Upper lobe of left lung (tissue), 6 donors: ENCODE measurements around the gene CDC42EP1. TPM values are rescaled to one million over a fixed set of nuclear protein-coding genes. Genes with fewer than 3 reads are reported as not detected.

Experiments used
- ATAC-seq, 2 donors: fragments of 200-7000 bp; cut with Tn5 transposase; one replicate each; pipeline ENCODE4 v1.9.1; 2022; ENCODE audit warnings: mild to moderate bottlenecking in 2 of 2, moderate library complexity in 2 of 2; ENCODE audit not compliant: low FRiP score in 2 of 2
- DNase-seq, 2 donors: peaks; one replicate each; pipeline ENCODE4 v3.0.0-alpha.2; 2019 to 2020
- H3K27ac ChIP-seq, 4 donors: fragments of 200-600 bp; sonication (generic); one replicate each; pipeline ENCODE4 v1.5.1; 2016 to 2019
- H3K27me3 ChIP-seq, 4 donors: fragments of 200-600 bp; sonication (generic); one replicate each; pipeline ENCODE4 v1.5.1; 2017 to 2019
- H3K36me3 ChIP-seq, 4 donors: fragments of 200-600 bp; sonication (generic); one replicate each; pipeline ENCODE4 v1.5.1; 2016 to 2019
- H3K4me1 ChIP-seq, 4 donors: fragments of 200-600 bp; sonication (generic); one replicate each; pipeline ENCODE4 v1.5.1; 2018 to 2019
- H3K4me3 ChIP-seq, 4 donors: fragments of 200-600 bp; sonication (generic); one replicate each; pipeline ENCODE4 v1.5.1; 2017 to 2019; ENCODE audit warnings: mild to moderate bottlenecking in 2 of 4, moderate library complexity in 1 of 4
- H3K9me3 ChIP-seq, 4 donors: fragments of 200-600 bp; sonication (generic); one replicate each; pipeline ENCODE4 v1.5.1; 2018 to 2019
- EP300 ChIP-seq, 4 donors: sonication (generic); formaldehyde crosslinking; IDR thresholded peaks; one replicate each; pipeline ENCODE4 v1.5.1; 2017; ENCODE audit warnings: antibody characterized with exemption in 4 of 4, control low read depth in 2 of 4
- POLR2A ChIP-seq, 4 donors: fragments of 450-650 bp; IDR thresholded peaks; one replicate each; pipeline ENCODE4 v1.5.1; 2016 to 2017; ENCODE audit warnings: antibody characterized with exemption in 4 of 4, mild to moderate bottlenecking in 2 of 4
- POLR2AphosphoS5 ChIP-seq, 2 donors: sonication (generic); formaldehyde crosslinking; IDR thresholded peaks; one replicate each; pipeline ENCODE4 v1.5.1; 2017; ENCODE audit warnings: antibody characterized with exemption in 2 of 2
- WGBS, 2 donors: methylation state at CpG; one replicate each; pipeline ENCODE4 v1.1.5; 2017 to 2018; 5-methylcytosine and 5-hydroxymethylcytosine counted together
- total RNA-seq, 6 donors: library from RNA; depleted of rRNA in 4 of 6; stranded (reverse); fragments of >200 nt in 4 of 6; gene quantifications; one replicate each; pipeline versions ENCODE4 v1.1.0 to v1.2.1, GENCODE V29; 2016 to 2021
- TF ChIP-seq, protein P1 (sequence below), 6 experiments: fragments of 450-650 bp in 4 of 6; fragments of 200-600 bp in 2 of 6; sonication (generic) in 2 of 6; IDR thresholded peaks; one replicate each; pipeline ENCODE4 v1.5.1; 2016 to 2019; ENCODE audit warnings: antibody characterized with exemption in 6 of 6
- donor health status: DM: no; HTN: no; CAD: no; lungs with moderate emphysema.
- donor health status: DM: no; HTN: yes; CAD: no; lungs with severe emphysema.

CDC42EP1 gene
- total RNA-seq, 6 donors from 2014 or later = 38.8 to 81.7 (median 67.5) TPM

DNA sequence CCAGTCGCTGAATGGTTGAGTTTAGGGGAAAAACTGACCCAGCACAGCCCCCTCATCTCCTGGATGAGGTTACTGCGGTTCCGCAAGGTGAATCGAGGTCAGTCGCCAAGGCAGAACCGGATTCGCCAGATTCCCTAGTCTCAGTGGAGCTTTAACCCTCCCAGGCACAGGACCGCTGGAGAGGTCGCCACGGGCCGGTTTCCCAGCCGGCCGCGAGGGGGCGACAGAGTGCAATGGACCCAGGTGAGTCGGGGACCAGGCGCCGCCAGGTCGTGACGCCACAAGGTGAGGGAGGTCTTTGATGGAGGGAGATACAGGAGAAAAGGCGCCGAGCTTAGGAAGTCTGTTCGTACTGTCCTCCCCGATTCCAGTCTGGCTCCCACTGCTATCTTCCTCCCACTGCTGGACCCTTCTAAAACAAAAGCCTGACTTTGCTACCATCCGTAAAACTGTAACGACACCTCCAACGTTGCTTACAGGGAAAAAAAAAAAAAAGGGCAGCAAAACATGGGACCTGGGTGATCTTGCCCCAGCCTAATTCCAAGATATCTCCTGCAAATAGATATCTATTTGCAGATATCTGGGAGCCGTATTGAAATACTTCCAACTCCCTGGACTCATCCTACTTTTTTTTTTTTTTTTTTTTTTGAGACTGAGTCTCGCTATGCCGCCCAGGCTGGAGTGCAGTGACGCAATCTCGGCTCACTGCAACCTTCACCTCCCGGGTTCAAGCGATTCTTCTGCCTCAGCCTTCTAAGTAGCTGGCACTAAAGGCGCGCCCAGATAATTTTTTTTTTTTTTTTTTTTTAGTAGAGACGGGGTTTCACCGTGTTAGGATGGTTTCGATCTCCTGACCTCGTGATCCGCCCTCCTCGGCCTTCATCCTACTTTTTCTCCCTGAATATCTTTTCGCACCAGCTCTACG is 47.0 kb downstream of the CDC42EP1 start:
- 3% methylated on average over 43 of the region's 44 CpGs for WGBS, 2 donors
- DNase-seq (peak; percentile 95 to 97), ATAC-seq (peak; percentile 54 to 85)
- H3K27ac ChIP-seq = peak overlapping the region; percentile 88 to 96 (median 93)
- no peaks in the 10 kb centered on the region for H3K36me3 ChIP-seq
- no peaks in the 10 kb centered on the region for H3K27me3 ChIP-seq
- H3K4me1 ChIP-seq = peaks cover 27 to 49% (median 42%) of the 10 kb centered on the region in 4 donors
- TF ChIP-seq POLR2A (IDR thresholded peaks at IDR 0.05) (peak in 1 of 4 donors; percentile 45), POLR2AphosphoS5 (IDR thresholded peaks at IDR 0.05) (peak in 1 of 2 donors; percentile 21), EP300 (IDR thresholded peaks at IDR 0.05) (peak in 1 of 4 donors; percentile 9)
- TF ChIP-seq, protein P1, sequence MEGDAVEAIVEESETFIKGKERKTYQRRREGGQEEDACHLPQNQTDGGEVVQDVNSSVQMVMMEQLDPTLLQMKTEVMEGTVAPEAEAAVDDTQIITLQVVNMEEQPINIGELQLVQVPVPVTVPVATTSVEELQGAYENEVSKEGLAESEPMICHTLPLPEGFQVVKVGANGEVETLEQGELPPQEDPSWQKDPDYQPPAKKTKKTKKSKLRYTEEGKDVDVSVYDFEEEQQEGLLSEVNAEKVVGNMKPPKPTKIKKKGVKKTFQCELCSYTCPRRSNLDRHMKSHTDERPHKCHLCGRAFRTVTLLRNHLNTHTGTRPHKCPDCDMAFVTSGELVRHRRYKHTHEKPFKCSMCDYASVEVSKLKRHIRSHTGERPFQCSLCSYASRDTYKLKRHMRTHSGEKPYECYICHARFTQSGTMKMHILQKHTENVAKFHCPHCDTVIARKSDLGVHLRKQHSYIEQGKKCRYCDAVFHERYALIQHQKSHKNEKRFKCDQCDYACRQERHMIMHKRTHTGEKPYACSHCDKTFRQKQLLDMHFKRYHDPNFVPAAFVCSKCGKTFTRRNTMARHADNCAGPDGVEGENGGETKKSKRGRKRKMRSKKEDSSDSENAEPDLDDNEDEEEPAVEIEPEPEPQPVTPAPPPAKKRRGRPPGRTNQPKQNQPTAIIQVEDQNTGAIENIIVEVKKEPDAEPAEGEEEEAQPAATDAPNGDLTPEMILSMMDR (IDR thresholded peaks at IDR 0.05) = peak; percentile 93 to 98 (median 96)
- peak overlapping the region in 3 of 4 donors; percentile 82 to 97 (median 92) for H3K4me3 ChIP-seq
- H3K9me3 ChIP-seq = no peaks in the 10 kb centered on the region

DNA sequence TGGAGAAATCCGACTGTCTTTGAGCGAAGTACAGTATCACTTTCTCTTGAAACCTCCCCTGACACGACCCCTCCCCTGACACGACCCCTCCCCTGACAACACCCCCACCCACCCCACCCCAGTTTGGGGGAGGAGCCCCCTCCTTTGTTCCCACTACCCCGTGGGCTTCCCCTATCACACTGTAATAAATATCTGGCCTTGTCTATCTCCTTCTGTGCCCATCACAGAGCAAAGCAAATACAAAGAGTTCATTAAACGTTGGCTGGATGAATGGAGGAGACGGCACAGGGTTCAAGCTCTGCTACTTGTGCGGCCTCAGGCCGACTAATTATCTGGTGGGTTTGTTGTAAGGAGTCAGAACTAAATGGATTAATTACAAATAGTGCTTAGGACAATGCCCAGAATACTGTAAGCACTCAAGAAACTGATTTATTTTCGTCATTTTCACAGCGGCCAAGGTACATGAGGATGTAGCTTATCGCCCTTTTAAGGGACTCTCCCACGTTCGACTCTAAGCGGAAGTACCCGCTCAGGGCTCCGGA is 47.7 kb downstream of the CDC42EP1 start:
- Histone ChIP-seq H3K4me1 (peaks cover 27 to 52% (median 43%) of the 10 kb centered on the region in 4 donors), H3K27me3 (no peaks in the 10 kb centered on the region), H3K9me3 (no peaks in the 10 kb centered on the region), H3K36me3 (no peaks in the 10 kb centered on the region), H3K27ac (peak overlapping the region; percentile 88 to 96 (median 93)), H3K4me3 (peak overlapping the region; percentile 11 to 97 (median 87))
- ATAC-seq (no peak), DNase-seq (no peak)
- 3 to 5% methylated on average over 14 to 17 of the region's 17 CpGs for WGBS, 2 donors
- no peak for TF ChIP-seq POLR2A (IDR thresholded peaks at IDR 0.05)
- TF ChIP-seq, protein P1 (IDR thresholded peaks at IDR 0.05) = no peak
- TF ChIP-seq POLR2AphosphoS5 (IDR thresholded peaks at IDR 0.05) = no peak
- no peak for TF ChIP-seq EP300 (IDR thresholded peaks at IDR 0.05)

DNA sequence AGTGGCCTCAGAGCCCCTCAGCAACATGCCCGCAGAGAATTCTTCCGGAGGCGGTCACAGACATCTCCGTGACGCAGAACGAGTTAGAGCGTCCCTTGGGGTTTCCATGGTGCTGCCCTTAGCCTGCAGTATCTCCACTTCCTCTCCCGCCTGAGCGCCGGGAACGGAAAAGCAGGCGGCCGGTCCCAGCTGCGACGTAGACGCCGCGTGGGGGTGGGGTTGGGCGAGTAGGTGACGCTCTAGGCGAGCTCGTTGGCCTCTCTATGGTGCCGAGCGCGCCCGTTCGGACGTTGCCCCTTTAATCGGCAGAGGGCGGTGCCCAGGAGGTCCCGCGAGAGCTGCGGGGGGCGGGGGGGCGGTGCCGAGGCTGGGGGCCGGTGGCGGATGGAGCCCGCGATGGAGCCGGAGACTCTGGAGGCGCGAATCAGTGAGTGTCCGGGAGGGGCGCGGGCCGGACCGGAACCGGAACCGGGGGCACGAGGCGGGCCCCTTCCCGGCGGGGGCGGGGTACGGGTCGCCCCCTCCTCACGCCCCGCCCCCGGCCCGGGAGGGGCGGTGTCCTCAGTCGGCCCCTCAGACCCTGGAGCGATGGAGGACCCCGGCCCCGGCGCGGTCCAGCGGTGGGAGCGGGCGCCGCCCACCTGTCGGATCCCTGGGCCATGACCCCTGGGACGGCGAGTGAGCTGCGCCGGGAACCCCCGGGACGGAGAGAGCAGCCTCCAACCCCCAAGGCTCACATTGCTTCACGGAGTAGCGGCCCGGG is 48.4 kb downstream of the CDC42EP1 start, which contains the start of gene GGA1:
Gene GGA1 (plus strand): TSS at position 358 of the 763 bp plus-strand sequence. CDS start 27 bp downstream, at position 385.
- 0 to 3% methylated on average over 7 to 42 of the region's 82 CpGs for WGBS, 2 donors
- peak; percentile 94 to 96 for ATAC-seq
- DNase-seq = peak; percentile 96 to 97

More for the DNA sequence above, 48.4 kb downstream of the CDC42EP1 start, which contains the start of gene GGA1:
- Histone ChIP-seq H3K27ac (peak within 1 kb of the TSS; percentile 88 to 96 (median 93)), H3K9me3 (no peaks in the 10 kb centered on the region), H3K36me3 (no peaks in the 10 kb centered on the region), H3K27me3 (no peaks in the 10 kb centered on the region), H3K4me3 (peak within 1 kb of the TSS; percentile 82 to 97 (median 90)), H3K4me1 (peaks cover 27 to 58% (median 48%) of the 10 kb centered on the region in 4 donors)
- TF ChIP-seq EP300 (IDR thresholded peaks at IDR 0.05) = peak in 3 of 4 donors; percentile 3 to 33 (median 27)
- TF ChIP-seq POLR2A (IDR thresholded peaks at IDR 0.05) = peak in 2 of 4 donors; percentile 60 to 63
- TF ChIP-seq, protein P1 (IDR thresholded peaks at IDR 0.05) = peak in 4 of 6 experiments; percentile 16 to 29 (median 18)
- peak; percentile 78 to 91 for TF ChIP-seq POLR2AphosphoS5 (IDR thresholded peaks at IDR 0.05)
